ENCODE results near the gene GHITM.

- TF ChIP-seq EZH2 (IDR thresholded peaks at IDR 0.05) (no peak), POLR2AphosphoS5 (IDR thresholded peaks at IDR 0.05; ENCODE audit: borderline replicate concordance, low read depth, low read length) (no peak), FOXP2 (optimal IDR thresholded peaks at IDR 0.05; ENCODE audit: control extremely low read depth, extremely low read length, insufficient read depth) (no peak)
Observed at GRCh38 chr10:84173501-84173929, 34.2 kb downstream of the GHITM start, which contains the start of gene GPR15LG.
